ENCODE measurements around the gene TPPP2.

The TPPP2 gene

GRCh38 chr14:21074398-21075272 lies 44.6 kb downstream of the TPPP2 start:
- no peak for DNase-seq (ENCODE audit: low read depth in 4 of 4, low spot score in 1 of 4)

GRCh38 chr14:21075719-21076437 lies 45.9 kb downstream of the TPPP2 start:
- DNase-seq (ENCODE audit: low read depth in 4 of 4, low spot score in 1 of 4) = no peak

- no peak for DNase-seq (ENCODE audit: low read depth in 4 of 4, low spot score in 1 of 4)
Observed at GRCh38 chr14:21077672-21078071, 47.7 kb downstream of the TPPP2 start.

- DNase-seq (ENCODE audit: low read depth in 4 of 4, low spot score in 1 of 4) = no peak
Observed at GRCh38 chr14:21078287-21078686, 48.3 kb downstream of the TPPP2 start.

- DNase-seq (ENCODE audit: low read depth in 4 of 4, low spot score in 1 of 4) = no peak
Observed at GRCh38 chr14:21078726-21079125, 48.7 kb downstream of the TPPP2 start.

- DNase-seq (ENCODE audit: low read depth in 4 of 4, low spot score in 1 of 4) = no peak
Observed at GRCh38 chr14:21081521-21082142, 51.6 kb downstream of the TPPP2 start.

Measured in stimulated activated CD4-positive, alpha-beta T cell treated with anti-CD3 and anti-CD28 coated beads, Interleukin-1b, Interleukin-23, amount 100 ng/mL, for 24 hours (primary cell).